Inflammatory macrophage (primary cell): ENCODE measurements around the gene SELENON.

ENCODE experiments used
- DNase-seq, 2 donors: peaks; one replicate each; pipeline ENCODE4 v3.0.0-alpha.2; 2020 to 2022
- total RNA-seq, 18 experiments: gene quantifications; one replicate each; lab custom pipeline; 2026; ENCODE audit warnings: mixed read lengths in 6 of 18, inconsistent platforms in 2 of 18; lab: John Stamatoyannopoulos, UW

SELENON gene, protein sequence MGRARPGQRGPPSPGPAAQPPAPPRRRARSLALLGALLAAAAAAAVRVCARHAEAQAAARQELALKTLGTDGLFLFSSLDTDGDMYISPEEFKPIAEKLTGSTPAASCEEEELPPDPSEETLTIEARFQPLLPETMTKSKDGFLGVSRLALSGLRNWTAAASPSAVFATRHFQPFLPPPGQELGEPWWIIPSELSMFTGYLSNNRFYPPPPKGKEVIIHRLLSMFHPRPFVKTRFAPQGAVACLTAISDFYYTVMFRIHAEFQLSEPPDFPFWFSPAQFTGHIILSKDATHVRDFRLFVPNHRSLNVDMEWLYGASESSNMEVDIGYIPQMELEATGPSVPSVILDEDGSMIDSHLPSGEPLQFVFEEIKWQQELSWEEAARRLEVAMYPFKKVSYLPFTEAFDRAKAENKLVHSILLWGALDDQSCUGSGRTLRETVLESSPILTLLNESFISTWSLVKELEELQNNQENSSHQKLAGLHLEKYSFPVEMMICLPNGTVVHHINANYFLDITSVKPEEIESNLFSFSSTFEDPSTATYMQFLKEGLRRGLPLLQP
- total RNA-seq: 40.4 to 236 (median 98.8) reads per million in 18 experiments

DNA sequence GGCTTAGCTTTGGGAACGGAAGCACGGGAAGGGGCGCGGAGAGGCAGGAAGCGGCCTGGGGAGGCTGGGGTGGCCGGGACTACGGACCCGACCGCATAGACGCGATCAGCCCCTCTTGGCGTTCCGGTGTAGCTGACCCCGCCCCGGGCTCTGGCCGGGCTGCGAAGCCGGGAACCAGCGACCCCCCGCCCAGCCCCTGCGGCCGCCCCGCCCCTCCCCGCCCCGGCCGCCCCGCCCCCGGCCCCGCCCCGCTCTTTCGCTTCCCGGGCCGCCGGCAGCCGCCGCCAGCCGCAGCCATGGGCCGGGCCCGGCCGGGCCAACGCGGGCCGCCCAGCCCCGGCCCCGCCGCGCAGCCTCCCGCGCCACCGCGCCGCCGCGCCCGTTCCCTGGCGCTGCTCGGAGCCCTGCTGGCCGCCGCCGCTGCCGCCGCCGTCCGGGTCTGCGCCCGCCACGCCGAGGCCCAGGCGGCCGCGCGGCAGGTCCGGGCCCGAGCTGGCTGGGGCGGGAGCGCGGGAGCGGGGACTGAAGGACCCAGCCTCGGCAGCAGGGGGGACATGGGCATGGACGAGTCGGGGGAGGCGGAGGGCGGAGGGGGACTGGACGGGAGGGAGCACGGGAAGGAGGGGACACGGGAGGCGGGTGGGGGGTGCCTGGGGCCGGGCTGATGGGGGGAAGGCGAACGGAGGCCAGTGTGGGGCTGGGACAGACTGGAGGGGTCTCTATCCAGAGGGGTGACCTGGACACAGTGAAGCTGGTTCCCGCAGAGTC is at the start of gene SELENON:
Gene SELENON (plus strand): TSS at position 259 of the 768 bp plus-strand sequence. CDS start 38 bp downstream, at position 297.
- peak; percentile 27 to 45 for DNase-seq

DNA sequence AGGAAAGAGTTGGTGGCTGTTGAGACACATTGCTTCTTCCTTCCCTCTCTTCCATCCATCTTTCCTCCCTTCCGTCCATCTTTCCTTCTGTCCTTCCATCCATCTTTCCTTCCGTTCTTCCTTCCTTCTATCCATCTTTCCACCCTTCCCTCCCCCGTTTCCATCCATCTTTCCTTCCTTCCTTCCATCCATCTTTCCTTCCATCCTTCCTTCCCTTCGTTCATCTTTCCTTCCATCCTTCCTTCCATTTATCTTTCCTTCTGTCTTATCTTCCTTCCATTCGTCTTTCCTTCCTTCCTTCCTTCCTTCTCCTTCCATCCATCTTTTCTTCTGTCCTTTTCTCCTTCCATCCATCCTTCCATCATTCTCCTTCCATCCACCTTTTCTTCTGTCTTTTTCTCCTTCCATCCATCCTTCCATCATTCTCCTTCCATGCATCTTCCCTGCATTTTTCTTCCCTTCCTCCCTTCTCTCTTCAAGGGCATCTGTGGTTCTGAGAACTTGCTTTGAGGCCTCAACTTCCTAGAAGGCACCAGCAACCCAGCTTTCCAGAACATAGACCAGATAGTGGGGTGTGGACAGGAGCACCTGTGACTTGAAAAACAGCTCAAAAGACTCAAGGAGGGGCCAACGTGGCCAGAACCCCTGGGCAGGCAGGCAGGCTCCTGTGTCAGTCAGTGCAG is 48.9 kb upstream of the SELENON start:
- DNase-seq: no peak

DNA sequence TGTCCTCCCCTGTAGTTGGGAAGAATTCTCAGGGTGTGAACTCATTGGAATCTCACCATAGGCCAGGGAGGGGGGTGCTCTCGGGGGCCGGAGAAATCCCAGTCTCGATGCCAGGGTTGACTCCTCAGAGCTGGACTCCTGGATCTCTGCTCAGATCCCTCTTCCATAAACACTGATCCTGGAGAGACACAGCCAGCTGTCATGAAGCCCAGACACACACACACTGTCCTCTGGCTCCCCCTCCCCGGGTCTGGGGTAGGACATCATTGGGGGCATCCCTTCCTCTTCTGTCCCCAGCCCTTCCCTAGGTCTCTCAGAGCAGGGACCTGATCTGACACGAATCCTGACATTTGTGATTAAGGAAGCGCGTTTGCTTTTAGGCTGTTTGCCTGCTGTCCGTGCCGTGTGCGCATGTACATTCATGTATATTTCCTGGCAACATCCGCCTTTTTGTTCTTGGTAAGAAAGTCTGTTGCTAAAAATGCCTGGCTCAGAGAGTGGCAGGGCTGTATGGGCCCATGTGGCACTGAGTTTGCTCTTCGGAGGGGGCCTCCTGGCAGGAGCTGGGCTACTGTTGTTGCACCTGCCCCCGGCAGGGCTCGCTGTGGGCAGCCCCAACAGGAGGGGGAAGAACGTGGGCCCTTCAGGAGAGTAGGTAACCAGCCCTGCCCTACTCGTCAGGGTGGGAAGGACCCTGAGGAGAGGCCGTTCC is 45.4 kb upstream of the SELENON start:
- DNase-seq: no peak

DNA sequence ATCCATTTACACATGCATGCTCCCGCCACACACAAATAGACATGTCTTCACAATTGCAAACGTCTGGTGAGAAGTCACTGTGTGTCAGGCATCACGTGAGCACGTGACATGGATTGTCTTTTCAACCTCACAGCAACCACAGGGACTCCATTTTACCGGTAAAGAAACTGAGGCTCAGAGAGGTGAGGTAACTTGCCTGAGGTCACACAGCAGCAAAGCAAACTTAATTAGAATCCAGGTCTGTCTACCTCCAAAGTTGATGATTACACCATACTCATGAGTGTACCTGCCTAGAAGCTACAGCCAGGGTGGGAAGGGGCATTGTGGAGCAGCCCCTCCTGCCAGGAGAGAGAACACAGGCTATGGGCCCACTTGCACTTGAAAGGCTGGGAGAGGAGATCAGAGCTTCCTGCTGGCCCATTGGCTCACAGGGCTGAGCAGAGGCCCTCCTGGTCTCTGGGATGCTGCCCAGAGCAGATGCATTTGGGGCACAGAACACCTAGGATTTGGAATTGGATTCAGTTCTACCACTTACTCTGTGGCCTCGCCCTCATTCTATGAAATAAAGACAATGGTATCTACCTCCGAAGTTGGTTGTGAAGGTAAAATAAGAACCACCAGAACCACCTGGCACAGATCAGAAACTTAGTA is 44.4 kb upstream of the SELENON start:
- no peak for DNase-seq

DNA sequence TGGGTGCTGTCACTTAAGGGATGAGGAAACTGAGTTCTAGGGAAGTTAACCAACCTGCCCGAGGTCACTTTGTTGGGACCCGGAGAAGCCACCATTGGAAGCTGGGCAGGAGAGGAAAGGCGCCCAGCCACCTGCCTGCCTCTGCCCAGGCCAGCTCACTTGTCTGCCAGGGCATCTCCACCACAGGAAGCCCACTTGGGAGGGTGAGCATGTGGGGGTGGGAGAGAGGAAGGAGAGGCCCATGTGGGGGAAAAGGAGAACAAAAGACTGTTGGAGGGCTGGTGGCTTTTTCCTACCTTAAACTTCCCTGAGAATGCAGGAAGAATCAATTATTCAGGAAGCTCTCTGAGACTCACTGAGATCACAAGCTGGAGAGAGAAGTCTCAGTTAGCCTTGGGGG is 43.8 kb upstream of the SELENON start:
- DNase-seq: no peak

DNA sequence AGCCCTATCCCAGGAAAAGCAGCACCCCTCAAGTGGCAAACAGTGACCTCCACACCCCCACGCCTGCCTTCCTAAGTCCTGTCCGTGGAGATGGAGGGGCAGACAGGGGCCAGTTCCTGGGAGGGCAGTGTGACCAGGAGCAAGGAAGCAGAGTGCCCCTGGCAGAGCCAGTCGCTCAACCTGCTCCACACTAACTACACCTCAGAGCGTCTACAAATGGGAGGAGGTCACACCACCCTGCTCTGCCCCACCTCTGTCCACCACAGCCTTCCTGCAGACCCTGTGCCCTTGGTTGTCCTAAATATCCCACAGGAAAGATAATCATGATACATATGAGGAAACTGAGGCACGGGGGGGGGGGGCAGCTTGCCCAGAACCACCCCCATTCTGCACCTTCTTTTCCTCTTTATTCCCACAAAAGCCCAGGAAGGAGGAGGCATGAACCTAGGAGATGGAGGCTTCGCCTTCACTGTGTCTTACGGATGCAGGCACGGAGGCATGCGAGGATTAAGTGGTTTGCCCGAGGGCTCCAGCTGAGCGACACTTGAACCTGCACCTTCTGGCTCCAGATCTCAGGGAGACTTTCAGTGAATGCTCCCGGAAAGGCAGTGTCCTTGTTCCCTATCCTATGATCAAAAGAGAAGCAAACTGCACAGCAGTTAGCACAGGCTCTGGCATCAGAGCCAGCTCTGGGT is 42.7 kb upstream of the SELENON start:
- no peak for DNase-seq

DNA sequence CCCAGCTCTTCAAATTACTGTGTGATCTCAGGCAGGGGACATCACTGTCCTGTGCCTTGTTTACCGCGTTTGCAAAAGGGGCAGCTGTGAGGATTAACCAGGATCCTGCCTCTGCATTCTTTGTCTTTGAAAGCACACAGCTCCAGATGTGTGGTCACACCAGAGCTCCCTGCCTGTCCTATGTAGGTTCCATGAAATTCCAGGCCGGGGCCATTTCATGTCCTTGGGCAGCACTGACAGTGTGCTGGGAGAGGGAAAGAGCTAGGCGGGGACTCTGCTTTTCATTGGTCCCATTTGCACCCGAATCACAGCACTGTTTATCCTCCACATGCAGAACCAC is 42.2 kb upstream of the SELENON start:
- DNase-seq: no peak

DNA sequence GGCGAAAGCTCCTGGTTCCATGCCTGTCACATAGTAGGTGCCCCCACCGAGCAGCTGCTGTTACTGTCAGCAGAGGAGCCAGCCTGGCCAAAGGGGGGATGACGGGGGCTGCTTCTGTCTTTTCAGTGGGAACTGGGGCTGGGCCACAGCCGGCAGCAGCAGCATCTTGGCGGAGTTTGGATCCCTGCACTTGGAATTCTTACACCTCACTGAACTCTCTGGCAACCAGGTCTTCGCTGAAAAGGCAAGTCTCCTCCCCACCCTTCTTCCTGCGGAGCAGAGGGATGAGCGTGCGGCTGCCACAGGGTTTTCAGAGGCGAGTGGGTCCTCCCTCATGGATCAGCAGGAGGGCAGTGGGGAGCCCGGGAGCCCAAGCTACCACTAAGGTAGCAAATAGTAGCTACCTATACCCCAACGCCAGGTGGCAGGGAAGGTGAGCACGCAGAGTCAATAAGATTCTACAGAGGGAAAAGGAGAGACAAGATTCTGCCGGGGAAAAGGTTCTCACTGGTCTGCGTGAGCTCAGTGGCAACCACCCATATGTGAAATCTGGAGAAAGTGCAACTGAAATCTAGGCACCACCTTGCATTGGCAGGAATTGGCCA is 41.4 kb upstream of the SELENON start:
- DNase-seq: no peak

DNA sequence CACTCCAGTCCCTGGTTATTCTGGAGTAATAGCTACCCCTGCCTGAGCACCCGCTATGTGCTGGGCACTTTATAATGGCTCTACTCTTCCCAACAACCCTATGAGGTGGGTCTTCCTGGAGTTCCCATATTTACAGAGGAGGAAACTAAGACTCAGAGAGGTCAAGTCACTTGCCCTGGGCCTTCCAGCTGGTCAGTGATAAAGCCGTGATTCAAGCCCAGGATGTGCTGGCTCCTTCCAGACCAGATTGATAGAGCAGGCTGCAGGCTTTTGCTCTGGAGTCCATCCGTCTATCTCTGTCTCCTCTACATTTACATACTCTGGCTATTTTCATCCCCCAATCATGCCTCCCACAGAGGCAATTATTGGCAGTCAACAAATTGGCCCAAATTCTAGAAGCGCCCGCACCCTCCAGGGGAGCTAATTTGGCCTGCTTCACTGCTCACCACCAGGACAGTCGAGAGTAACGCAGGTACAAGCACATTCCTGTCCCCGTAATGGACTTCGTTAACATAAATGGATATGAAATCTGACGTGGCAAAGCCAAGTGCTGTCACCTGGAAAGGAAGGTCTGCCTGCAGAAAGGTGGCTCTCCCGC is 39.8 kb upstream of the SELENON start:
- no peak for DNase-seq

DNA sequence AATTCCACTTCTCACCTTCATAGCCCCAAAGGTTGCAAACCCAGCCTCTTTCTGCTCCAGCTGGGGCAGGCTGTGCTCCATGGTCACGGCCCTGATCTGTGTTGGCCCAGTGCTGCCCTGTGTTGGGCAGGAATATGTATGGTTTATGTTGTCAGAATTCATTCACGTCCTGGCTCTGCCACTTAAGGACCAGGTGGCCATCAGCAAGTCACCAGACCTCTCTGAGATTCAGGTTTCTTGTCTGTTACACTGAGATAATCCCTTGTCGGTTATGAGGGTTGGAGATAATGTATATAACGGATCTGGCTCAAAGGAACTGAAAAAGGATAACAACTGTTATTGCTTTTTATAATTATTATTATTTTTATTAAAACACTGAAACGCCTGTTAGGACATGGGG is 39.1 kb upstream of the SELENON start:
- no peak for DNase-seq

DNA sequence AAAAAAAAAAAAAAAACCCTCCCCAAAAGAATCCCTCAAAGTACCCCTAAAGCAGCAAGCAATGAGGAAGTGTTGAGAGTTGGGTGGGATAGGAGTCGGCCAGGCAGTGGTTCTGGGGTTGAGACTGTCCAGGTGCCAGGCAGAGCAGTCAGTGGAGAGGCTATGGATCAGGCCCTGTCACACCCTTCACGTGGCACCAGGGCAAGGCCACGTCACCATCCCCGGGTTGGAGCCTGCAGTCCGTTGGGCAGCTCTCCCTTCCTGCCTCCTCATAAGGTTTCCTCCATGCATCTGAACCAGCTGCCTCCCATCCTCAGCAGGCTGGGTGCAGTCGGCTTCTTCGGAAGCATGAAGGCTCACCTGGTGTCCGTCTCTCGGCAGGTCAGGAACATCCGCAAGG is 36.5 kb upstream of the SELENON start:
- DNase-seq: no peak

DNA sequence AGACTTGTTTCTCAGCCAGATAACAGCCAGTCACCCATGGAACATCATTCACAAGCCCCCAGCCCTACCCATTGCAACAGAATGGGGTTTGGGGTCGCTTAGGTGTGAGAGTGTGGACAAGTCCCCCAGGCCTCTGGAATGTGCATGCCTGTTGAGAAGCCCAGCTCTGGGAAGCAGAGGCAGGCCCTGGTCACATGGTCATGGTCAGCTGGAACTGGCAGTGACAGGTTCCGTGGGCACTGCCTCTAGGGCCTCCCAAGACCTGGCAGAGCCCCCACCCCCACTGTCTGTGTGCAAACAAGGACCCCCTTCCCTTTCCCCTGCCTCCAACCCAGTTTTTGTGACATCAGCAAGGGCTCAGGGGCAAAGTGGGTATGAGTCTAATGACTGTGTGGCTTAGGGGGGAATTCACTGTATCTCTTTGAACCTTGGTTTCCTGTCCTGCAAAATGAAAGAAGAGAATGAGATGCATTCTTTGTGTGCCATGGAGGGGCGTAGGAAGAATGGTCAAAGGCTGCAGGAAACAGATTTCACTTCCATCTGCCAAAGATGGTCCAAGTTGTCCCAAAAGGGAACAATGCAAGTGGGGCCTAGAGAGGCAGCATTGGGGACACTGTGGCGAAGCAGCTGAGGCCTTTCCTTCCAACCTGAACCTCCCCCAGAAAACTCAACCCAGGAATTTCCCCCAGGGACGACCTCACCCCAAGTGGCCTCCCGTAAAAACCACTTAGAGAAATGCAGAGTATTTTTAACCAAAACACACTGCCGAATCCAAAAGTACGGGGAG is 34.7 kb upstream of the SELENON start:
- DNase-seq: no peak

DNA sequence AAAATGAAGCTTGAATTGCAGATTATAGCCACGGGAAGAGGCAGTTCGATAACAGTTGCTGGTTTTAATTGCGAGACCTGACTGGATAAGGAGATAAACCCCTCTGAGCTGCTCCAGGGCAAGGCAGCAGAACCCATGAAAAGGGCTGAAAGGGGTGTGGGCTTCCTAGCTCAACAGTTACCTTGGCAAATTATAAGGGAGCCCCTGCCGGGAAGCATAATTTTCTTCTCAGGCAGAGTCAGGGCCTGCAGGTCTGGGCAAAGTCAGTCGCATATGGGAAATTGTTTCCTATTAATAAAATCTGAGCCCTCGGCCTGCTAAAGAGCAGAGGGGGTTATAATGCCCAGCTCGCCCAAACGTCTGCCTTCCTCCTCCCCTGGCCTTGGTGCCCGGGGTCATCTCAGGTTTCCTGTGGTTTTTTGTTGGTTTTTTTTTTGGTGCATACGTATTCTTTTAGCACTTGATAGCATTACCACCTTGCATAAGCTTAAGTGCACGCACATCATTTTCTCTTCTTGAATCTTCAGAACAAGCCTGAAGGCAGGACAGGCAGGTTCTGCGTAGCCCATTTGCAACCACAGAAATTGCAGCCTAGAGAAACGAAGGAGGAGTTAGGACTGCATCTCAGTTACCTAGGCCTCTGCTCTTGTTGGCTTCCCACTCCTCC is 33.9 kb upstream of the SELENON start:
- no peak for DNase-seq

DNA sequence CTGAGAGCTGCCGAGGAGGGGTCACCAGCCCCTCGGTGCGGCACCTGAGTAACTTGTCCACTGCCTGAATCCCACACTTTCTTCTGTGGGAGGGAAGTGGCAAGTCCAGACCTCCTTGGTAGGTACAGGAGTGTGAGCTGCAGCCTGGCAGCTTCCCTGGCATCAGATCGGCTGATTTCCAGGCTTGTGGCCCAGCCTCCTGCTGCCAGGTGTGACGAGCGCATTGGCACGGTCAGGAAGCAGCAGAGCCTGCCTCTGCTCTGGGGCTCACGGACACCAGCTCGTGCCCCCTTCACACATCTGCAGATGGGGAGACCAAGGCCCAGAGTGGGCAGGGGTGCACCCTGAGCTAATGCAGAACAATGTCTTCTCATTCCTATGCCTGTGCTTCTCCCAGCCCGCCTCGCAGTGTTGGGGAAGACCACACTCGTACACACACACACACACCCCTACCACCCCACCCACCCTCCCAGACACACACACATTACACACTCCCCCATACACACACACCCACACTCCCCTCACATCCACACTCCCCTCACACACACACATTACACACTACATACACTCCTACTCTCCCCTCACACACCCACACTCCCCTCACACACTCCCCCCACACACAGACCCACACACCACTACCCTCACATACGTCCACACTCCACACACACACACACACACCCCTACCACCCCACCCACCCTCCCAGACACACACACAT is 33.1 kb upstream of the SELENON start:
- no peak for DNase-seq

DNA sequence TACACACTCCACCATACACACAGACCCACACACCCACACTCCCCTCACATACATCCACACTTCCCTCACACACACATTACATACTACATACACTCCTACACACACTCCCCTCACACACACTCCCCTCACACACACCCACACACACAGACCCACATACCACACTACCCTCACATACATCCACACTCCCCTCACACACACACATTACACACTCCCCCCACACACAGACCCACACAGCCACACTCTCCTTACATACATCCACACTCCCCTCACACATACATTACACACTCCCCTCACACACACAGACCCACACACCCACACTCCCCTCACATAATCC is 32.6 kb upstream of the SELENON start:
- no peak for DNase-seq

DNA sequence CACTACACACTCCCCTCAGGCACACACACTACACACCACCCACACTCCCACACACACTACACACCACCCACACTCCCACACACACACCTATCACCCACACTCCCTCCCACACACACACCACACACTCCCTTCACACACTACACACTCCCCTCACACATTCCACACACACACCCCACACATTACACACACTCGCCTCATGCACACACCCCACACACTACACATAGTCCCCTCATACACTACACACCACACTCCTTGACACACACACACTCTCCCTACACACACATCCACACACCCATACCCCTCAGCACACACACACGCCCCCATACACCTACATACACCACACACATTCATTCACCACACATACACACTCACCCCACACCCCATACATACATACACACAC is 31.0 kb upstream of the SELENON start:
- no peak for DNase-seq

DNA sequence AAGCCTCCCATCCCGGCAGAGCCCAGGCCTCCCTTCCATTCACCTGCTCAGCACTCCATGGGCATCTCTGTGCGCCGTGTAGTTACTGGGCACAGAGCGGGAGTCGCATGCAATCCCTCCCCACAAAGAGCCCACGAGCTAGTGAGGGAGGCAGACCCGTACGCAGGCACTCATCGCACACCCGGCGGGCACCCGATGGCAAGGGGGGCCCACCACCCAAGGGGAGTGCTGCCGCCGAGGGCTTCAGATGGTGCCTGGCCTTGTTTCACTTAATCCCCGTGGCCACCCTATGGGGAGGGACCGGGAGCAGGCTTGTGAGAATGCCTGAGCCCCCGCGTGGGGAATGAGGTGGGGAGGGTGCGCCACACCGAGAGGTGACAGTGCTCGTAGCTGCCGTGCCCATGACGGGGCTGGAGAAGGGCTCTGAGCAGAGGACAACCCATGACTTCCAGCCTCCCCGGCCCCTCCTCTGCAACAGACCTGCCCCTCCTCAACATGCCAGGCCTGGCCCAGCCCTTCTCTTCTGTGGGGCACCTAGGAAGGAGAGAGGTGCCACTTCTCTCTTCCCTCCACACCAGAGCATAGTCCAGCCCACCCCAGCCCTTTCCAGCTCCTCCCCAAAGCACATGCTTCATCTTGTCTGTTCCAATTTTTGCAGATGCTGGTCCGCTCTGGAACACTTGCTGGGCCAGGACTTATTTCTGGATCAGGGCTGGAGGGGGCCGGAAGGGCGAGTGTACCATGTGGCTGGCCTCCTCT is 30.2 kb upstream of the SELENON start:
- DNase-seq: no peak
